K562 (cell line): ENCODE measurements around the gene SLAMF7. TPM values are rescaled to one million over a fixed set of nuclear protein-coding genes. Genes with fewer than 3 reads are reported as not detected.
A peak's percentile ranks its signal among the peaks of the same experiment; 100 is the strongest.

Experiments used
- ASH1L ChIP-seq: fragments of 450-650 bp; IDR thresholded peaks from 2 replicates; pipeline ENCODE4 v1.6.1; 2018; ENCODE audit warnings: borderline replicate concordance, mild to moderate bottlenecking, low read depth; ENCODE audit not compliant: partially characterized antibody
- CHCHD3 ChIP-seq: fragments of 250-450 bp; sonication (Bioruptor Pico); IDR thresholded peaks from 2 replicates; pipeline ENCODE4 v2.1.2; 2022; ENCODE audit warnings: mild to moderate bottlenecking
- CTBP1 ChIP-seq: fragments of 450-650 bp; IDR thresholded peaks from 2 replicates; pipeline ENCODE4 v1.6.1; 2016; ENCODE audit warnings: borderline replicate concordance
- E2F4 ChIP-seq: sonication (generic); formaldehyde crosslinking; IDR thresholded peaks from 2 replicates; pipeline ENCODE4 v1.8.0; 2022; ENCODE audit warnings: mild to moderate bottlenecking, low read depth, missing genetic modification reagents
- ESRRA ChIP-seq: fragments of 450-650 bp; IDR thresholded peaks from 2 replicates; pipeline ENCODE4 v1.6.1; 2014; ENCODE audit warnings: low read depth, mild to moderate bottlenecking, moderate library complexity, borderline replicate concordance
- FOXK2 ChIP-seq, 2 experiments: fragments of 450-650 bp; IDR thresholded peaks in 1 of 2; conservative IDR thresholded peaks in 1 of 2; 2 replicates each; pipeline ENCODE4 v1.6.1; 2016; ENCODE audit warnings: low read depth in 2 of 2, mild to moderate bottlenecking in 1 of 2
- MAFK ChIP-seq: IDR thresholded peaks from 2 replicates; pipeline ENCODE4 v1.6.1; 2011; ENCODE audit warnings: low read length, improper control_type of control experiment
- NCOR1 ChIP-seq: fragments of 450-650 bp; IDR thresholded peaks from 2 replicates; pipeline ENCODE4 v1.6.1; 2016; ENCODE audit warnings: mild to moderate bottlenecking, moderate library complexity
- NFYB ChIP-seq: IDR thresholded peaks from 2 replicates; pipeline ENCODE4 v1.6.1; 2011; ENCODE audit warnings: mild to moderate bottlenecking, moderate library complexity; ENCODE audit not compliant: insufficient read length; ENCODE audit errors: extremely low read depth
- NR2F6 ChIP-seq: fragments of 450-650 bp; formaldehyde crosslinking; IDR thresholded peaks from 2 replicates; pipeline ENCODE4 v1.4.0; 2020; ENCODE audit warnings: mild to moderate bottlenecking
- NUFIP1 ChIP-seq: fragments of 450-650 bp; IDR thresholded peaks from 2 replicates; pipeline ENCODE4 v1.6.1; 2018; ENCODE audit not compliant: partially characterized antibody
- PML ChIP-seq: IDR thresholded peaks from 2 replicates; pipeline ENCODE4 v1.6.1; 2012; ENCODE audit warnings: low read length, inconsistent platforms
- PRPF4 ChIP-seq: fragments of 200-400 bp; formaldehyde crosslinking; IDR thresholded peaks from one replicate; pipeline ENCODE4 v1.6.1; 2017; ENCODE audit warnings: low read length, low read depth, mild to moderate bottlenecking; ENCODE audit not compliant: insufficient read depth, poor library complexity, severe bottlenecking
- TFE3 ChIP-seq: fragments of 450-650 bp; formaldehyde crosslinking; IDR thresholded peaks from 2 replicates; pipeline ENCODE4 v1.4.0; 2020; ENCODE audit warnings: mild to moderate bottlenecking, mixed read lengths
- ZHX1 ChIP-seq: fragments of 150-350 bp; conservative IDR thresholded peaks from 2 replicates; pipeline ENCODE4 v1.6.1; 2014; ENCODE audit warnings: low read length
- ZNF232 ChIP-seq: sonication (generic); formaldehyde crosslinking; IDR thresholded peaks from 2 replicates; pipeline ENCODE4 v1.8.0; 2022; ENCODE audit warnings: mild to moderate bottlenecking, missing genetic modification reagents
- ZNF395 ChIP-seq: fragments of 200-800 bp; sonication (Bioruptor generic); IDR thresholded peaks from 2 replicates; pipeline ENCODE4 v1.6.1; 2017; ENCODE audit warnings: missing genetic modification characterization, missing compliant biosample characterization
- polyA plus RNA-seq, 8 experiments: library from polyadenylated mRNA; depleted of rRNA in 4 of 8; stranded (reverse) in 5 of 8; unstranded in 3 of 8; fragments of >200 nt; fragmentation: Nextera tagmentation in 2 of 8; fragmentation: Illumina TruSeq in 1 of 8; extraction: Ambion mirVana in 2 of 8; extraction: Trizol in 1 of 8; gene quantifications; 2 replicates each; pipeline versions ENCODE4 v1.2.1 to v1.2.3, GENCODE V29; 2011 to 2014; ENCODE audit warnings: inconsistent platforms in 1 of 8, missing spikeins in 1 of 8
- total RNA-seq, 7 experiments: library from RNA; depleted of rRNA in 6 of 7; stranded (reverse); fragments of >200 nt in 6 of 7; fragmentation: Illumina TruSeq in 2 of 7; extraction: Trizol in 2 of 7; gene quantifications; 2 replicates each; pipeline versions ENCODE4 v1.2.1 to v1.2.3, GENCODE V29; 2011 to 2021; ENCODE audit warnings: low replicate concordance in 1 of 7
- TF ChIP-seq, protein P1 (sequence below): fragments of 450-650 bp; IDR thresholded peaks from 2 replicates; pipeline ENCODE4 v1.6.1; 2016; ENCODE audit warnings: missing biosample characterization, missing genetic modification characterization
- TF ChIP-seq, protein P2 (sequence below), 3 experiments: IDR thresholded peaks in 2 of 3; conservative IDR thresholded peaks in 1 of 3; 2 replicates each; pipeline ENCODE4 v1.5.1; 2011 to 2012; ENCODE audit warnings: low read length in 3 of 3, mild to moderate bottlenecking in 3 of 3, control low read depth in 2 of 3, improper control_type of control experiment in 1 of 3, inconsistent platforms in 1 of 3, low read depth in 1 of 3, mixed read lengths in 1 of 3, moderate library complexity in 1 of 3; ENCODE audit not compliant: insufficient read depth in 2 of 3

The SLAMF7 gene
- total and polyA plus RNA-seq, 9 of the 15 experiments (the other 6 are each of a cell fraction or from before 2014, with no cell fraction given) = 0.11 to 1.2 (median 0.22) TPM; not detected in 2

- TF ChIP-seq TFE3 (CRISPR knock-in tag) = no peak
- no peak for TF ChIP-seq FOXK2 (conservative IDR thresholded peaks at IDR 0.05 in 1 of 2, IDR thresholded peaks at IDR 0.05 in 1 of 2; ENCODE audit: low read depth in 2 of 2)
- TF ChIP-seq PML = no peak
- no peak for TF ChIP-seq ZNF395 (CRISPR knock-in tag)
- no peak for TF ChIP-seq NCOR1
- TF ChIP-seq E2F4 (CRISPR knock-in tag) = no peak
- TF ChIP-seq CHCHD3 (CRISPR knock-in tag) = no peak
- no peak for TF ChIP-seq NFYB
- TF ChIP-seq, protein P1, sequence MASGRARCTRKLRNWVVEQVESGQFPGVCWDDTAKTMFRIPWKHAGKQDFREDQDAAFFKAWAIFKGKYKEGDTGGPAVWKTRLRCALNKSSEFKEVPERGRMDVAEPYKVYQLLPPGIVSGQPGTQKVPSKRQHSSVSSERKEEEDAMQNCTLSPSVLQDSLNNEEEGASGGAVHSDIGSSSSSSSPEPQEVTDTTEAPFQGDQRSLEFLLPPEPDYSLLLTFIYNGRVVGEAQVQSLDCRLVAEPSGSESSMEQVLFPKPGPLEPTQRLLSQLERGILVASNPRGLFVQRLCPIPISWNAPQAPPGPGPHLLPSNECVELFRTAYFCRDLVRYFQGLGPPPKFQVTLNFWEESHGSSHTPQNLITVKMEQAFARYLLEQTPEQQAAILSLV (tag) = no peak
- no peak for TF ChIP-seq ASH1L
- TF ChIP-seq NUFIP1 = no peak
- no peak for TF ChIP-seq ZHX1
- no peak for TF ChIP-seq MAFK
- TF ChIP-seq ZNF232 (CRISPR knock-in tag) = no peak
- TF ChIP-seq, protein P2, sequence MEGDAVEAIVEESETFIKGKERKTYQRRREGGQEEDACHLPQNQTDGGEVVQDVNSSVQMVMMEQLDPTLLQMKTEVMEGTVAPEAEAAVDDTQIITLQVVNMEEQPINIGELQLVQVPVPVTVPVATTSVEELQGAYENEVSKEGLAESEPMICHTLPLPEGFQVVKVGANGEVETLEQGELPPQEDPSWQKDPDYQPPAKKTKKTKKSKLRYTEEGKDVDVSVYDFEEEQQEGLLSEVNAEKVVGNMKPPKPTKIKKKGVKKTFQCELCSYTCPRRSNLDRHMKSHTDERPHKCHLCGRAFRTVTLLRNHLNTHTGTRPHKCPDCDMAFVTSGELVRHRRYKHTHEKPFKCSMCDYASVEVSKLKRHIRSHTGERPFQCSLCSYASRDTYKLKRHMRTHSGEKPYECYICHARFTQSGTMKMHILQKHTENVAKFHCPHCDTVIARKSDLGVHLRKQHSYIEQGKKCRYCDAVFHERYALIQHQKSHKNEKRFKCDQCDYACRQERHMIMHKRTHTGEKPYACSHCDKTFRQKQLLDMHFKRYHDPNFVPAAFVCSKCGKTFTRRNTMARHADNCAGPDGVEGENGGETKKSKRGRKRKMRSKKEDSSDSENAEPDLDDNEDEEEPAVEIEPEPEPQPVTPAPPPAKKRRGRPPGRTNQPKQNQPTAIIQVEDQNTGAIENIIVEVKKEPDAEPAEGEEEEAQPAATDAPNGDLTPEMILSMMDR (IDR thresholded peaks at IDR 0.05 in 2 of 3, conservative IDR thresholded peaks at IDR 0.05 in 1 of 3; ENCODE audit: insufficient read depth in 2 of 3, low read depth in 1 of 3, low read length in 3 of 3) = peak; percentile 77 to 90 (median 86)
- TF ChIP-seq ESRRA = no peak
- TF ChIP-seq PRPF4 = no peak
- no peak for TF ChIP-seq CTBP1
- TF ChIP-seq NR2F6 = no peak
Observed at GRCh38 chr1:160768295-160768657, 29.2 kb downstream of the SLAMF7 start (continued).
